Activated CD8-positive, alpha-beta T cell treated with anti-CD3 and anti-CD28 coated beads for 36 hours (primary cell): ENCODE data around the gene PIK3C2G. TPM values are rescaled to one million over a fixed set of nuclear protein-coding genes. Genes with fewer than 3 reads are reported as not detected.
"Not testable (repeated sequence)": the region's sequence is repeated elsewhere in the genome, so short reads cannot be mapped to it uniquely, and the experiment has no call there.

Source experiments
- ATAC-seq: fragments of 200-7000 bp; cut with Tn5 transposase; one replicate; pipeline ENCODE4 v1.10.0; 2021; ENCODE audit warnings: mild to moderate bottlenecking, moderate library complexity
- CTCF ChIA-PET: fragments of 350-600 bp; sonication (Branson Sonifier 250); formaldehyde crosslinking; loops from one replicate; lab custom pipeline; 2021; ENCODE audit warnings: antibody characterized with exemption; lab: Charles Lee
- POLR2A ChIA-PET: fragments of 350-600 bp; sonication (Branson Sonifier 250); formaldehyde crosslinking; loops from one replicate; lab custom pipeline; 2021; ENCODE audit warnings: antibody characterized with exemption; lab: Charles Lee
- DNase-seq: peaks from one replicate; pipeline ENCODE4 v3.0.0-alpha.2; 2020
- H3K27ac Mint-ChIP-seq: one replicate; pipeline ENCODE4 v1.8.0; 2021; ENCODE audit warnings: mild to moderate bottlenecking, mixed read lengths
- H3K27me3 Mint-ChIP-seq: one replicate; pipeline ENCODE4 v1.8.0; 2021; ENCODE audit warnings: mixed read lengths
- H3K36me3 Mint-ChIP-seq: one replicate; pipeline ENCODE4 v1.8.0; 2021; ENCODE audit warnings: low read depth, mixed read lengths
- H3K4me1 Mint-ChIP-seq: one replicate; pipeline ENCODE4 v1.8.0; 2021; ENCODE audit warnings: low read depth, mixed read lengths
- H3K4me3 Mint-ChIP-seq: one replicate; pipeline ENCODE4 v1.8.0; 2021; ENCODE audit warnings: mild to moderate bottlenecking, moderate library complexity, mixed read lengths
- H3K9me3 Mint-ChIP-seq: one replicate; pipeline ENCODE4 v1.8.0; 2021; ENCODE audit warnings: mixed read lengths
- CTCF ChIP-seq: fragments of 200-600 bp; IDR thresholded peaks from one replicate; pipeline ENCODE4 v1.8.0; 2022; ENCODE audit warnings: antibody characterized with exemption, mild to moderate bottlenecking
- intact Hi-C: fragments of 100-400 bp; cut with micrococcal nuclease; formaldehyde crosslinking; loops from one replicate; pipeline ENCODE4 v1.10.0; 2022
- total RNA-seq, 2 experiments: library from RNA; stranded (reverse); gene quantifications; one replicate each; pipeline ENCODE4 v1.2.3, GENCODE V29; 2021

Gene PIK3C2G
- total RNA-seq, 2 experiments from 2014 or later = not detected

- Mint-ChIP-seq H3K4me3 (no peak overlapping the region), H3K4me1 (no peaks in the 10 kb centered on the region), H3K27ac (no peak overlapping the region), H3K27me3 (no peaks in the 10 kb centered on the region), H3K36me3 (no peaks in the 10 kb centered on the region), H3K9me3 (no peaks in the 10 kb centered on the region)
- CTCF ChIA-PET = no interaction called here
- no peak for DNase-seq
- POLR2A ChIA-PET = no interaction called here
- intact Hi-C loops = no loop called here
- no peak for TF ChIP-seq CTCF
- ATAC-seq = no peak
These were observed 422.2 kb downstream of the PIK3C2G start for GRCh38 chr12:18683327-18684013.

GRCh38 chr12:18684430-18684829, 423.1 kb downstream of the PIK3C2G start:
- Mint-ChIP-seq H3K36me3 (no peaks in the 10 kb centered on the region), H3K4me3 (no peak overlapping the region), H3K9me3 (no peaks in the 10 kb centered on the region), H3K27me3 (no peaks in the 10 kb centered on the region), H3K27ac (no peak overlapping the region), H3K4me1 (no peaks in the 10 kb centered on the region)
- intact Hi-C loops = no loop called here
- POLR2A ChIA-PET = no interaction called here
- no peak for TF ChIP-seq CTCF
- ATAC-seq = no peak
- no peak for DNase-seq
- CTCF ChIA-PET = no interaction called here

GRCh38 chr12:18689771-18690170, 428.5 kb downstream of the PIK3C2G start:
- H3K9me3 Mint-ChIP-seq = no peaks in the 10 kb centered on the region
- CTCF ChIA-PET = no interaction called here
- TF ChIP-seq CTCF = no peak
- no peaks in the 10 kb centered on the region for H3K27me3 Mint-ChIP-seq
- POLR2A ChIA-PET = no interaction called here
- H3K27ac Mint-ChIP-seq = no peak overlapping the region
- no peaks in the 10 kb centered on the region for H3K4me1 Mint-ChIP-seq
- intact Hi-C loops = no loop called here
- ATAC-seq (no peak), DNase-seq (no peak)
- no peaks in the 10 kb centered on the region for H3K36me3 Mint-ChIP-seq
- no peak overlapping the region for H3K4me3 Mint-ChIP-seq

GRCh38 chr12:18690653-18691052, 429.3 kb downstream of the PIK3C2G start:
- intact Hi-C loops = no loop called here
- POLR2A ChIA-PET = no interaction called here
- CTCF ChIA-PET = no interaction called here

GRCh38 chr12:18693986-18694385, 432.7 kb downstream of the PIK3C2G start:
- H3K9me3 Mint-ChIP-seq, H3K27me3 Mint-ChIP-seq, H3K36me3 Mint-ChIP-seq, H3K4me3 Mint-ChIP-seq, intact Hi-C loops, DNase-seq, CTCF ChIA-PET, ATAC-seq, H3K27ac Mint-ChIP-seq, POLR2A ChIA-PET, H3K4me1 Mint-ChIP-seq: not testable (repeated sequence)

More at GRCh38 chr12:18690653-18691052, 429.3 kb downstream of the PIK3C2G start:
- Mint-ChIP-seq H3K4me1 (no peaks in the 10 kb centered on the region), H3K27me3 (no peaks in the 10 kb centered on the region), H3K27ac (no peak overlapping the region), H3K36me3 (no peaks in the 10 kb centered on the region), H3K4me3 (no peak overlapping the region), H3K9me3 (no peaks in the 10 kb centered on the region)
- DNase-seq (no peak), ATAC-seq (no peak)
- TF ChIP-seq CTCF = no peak
